HUES6 (cell line): ENCODE measurements around the gene CACNA2D3.

Source experiments
- H3K27ac ChIP-seq: 2 replicates; pipeline ENCODE4 v1.7.0; 2013; ENCODE audit warnings: low read depth, mild to moderate bottlenecking, low read length, inconsistent platforms
- H3K27me3 ChIP-seq: 2 replicates; pipeline ENCODE4 v1.6.1; 2013; ENCODE audit warnings: low read length; ENCODE audit not compliant: control insufficient read depth, insufficient read depth
- H3K36me3 ChIP-seq: 2 replicates; pipeline ENCODE4 v1.6.1; 2013; ENCODE audit warnings: low read length; ENCODE audit not compliant: control insufficient read depth, insufficient read depth
- H3K4me1 ChIP-seq: 2 replicates; pipeline ENCODE4 v1.6.1; 2013; ENCODE audit warnings: low read length; ENCODE audit not compliant: control insufficient read depth, insufficient read depth
- H3K4me3 ChIP-seq: 2 replicates; pipeline ENCODE4 v1.5.1; 2013; ENCODE audit warnings: low read depth, low read length
- H3K9ac ChIP-seq: one replicate; pipeline ENCODE4 v1.6.1; 2013; ENCODE audit warnings: mild to moderate bottlenecking, low read length
- H3K9me3 ChIP-seq: 2 replicates; pipeline ENCODE4 v1.6.1; 2013; ENCODE audit warnings: low read depth, low read length; ENCODE audit not compliant: control insufficient read depth, insufficient read depth

CACNA2D3 gene

GRCh38 chr3:54999159-54999558, 876.8 kb downstream of the CACNA2D3 start:
- peaks cover 22% of the 10 kb centered on the region for H3K4me1 ChIP-seq
- peak overlapping the region; percentile 50; the same call in 1 of the 2 replicates for H3K27ac ChIP-seq
- peak overlapping the region; percentile 46 for H3K9ac ChIP-seq
- H3K9me3 ChIP-seq, result no peaks in the 10 kb centered on the region
- no peaks in the 10 kb centered on the region for H3K36me3 ChIP-seq
- no peaks in the 10 kb centered on the region for H3K27me3 ChIP-seq
- no peak overlapping the region for H3K4me3 ChIP-seq

DNA sequence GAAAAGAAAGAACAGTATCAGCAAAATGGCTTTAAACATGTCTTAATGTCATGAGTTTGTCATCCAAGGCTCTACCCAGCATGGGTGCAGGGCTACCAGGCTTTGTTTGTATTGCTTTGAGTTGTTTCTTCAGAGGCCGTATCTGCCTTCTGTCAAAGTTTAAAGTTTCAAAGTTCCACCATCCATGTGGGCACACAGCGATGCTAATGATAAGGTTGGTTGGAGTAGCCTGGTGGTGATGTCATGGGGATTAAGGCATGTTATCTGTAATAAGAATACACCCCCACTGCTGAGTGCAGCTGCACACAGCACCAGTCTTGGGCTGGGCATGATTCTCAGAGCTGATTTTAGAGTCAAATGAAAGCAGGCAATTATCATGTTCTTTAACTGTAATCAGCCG, 877.5 kb downstream of the CACNA2D3 start:
- H3K27me3 ChIP-seq, result no peaks in the 10 kb centered on the region
- no peaks in the 10 kb centered on the region for H3K9me3 ChIP-seq
- no peak overlapping the region for H3K9ac ChIP-seq
- H3K4me3 ChIP-seq, result no peak overlapping the region
- H3K4me1 ChIP-seq, result peaks cover 22% of the 10 kb centered on the region
- H3K27ac ChIP-seq, result peak overlapping the region; percentile 50; the same call in 1 of the 2 replicates
- H3K36me3 ChIP-seq, result no peaks in the 10 kb centered on the region

GRCh38 chr3:55000546-55000945, 878.2 kb downstream of the CACNA2D3 start:
- no peak overlapping the region for H3K9ac ChIP-seq
- H3K27ac ChIP-seq, result no peak overlapping the region; the same call in 1 of the 2 replicates

DNA sequence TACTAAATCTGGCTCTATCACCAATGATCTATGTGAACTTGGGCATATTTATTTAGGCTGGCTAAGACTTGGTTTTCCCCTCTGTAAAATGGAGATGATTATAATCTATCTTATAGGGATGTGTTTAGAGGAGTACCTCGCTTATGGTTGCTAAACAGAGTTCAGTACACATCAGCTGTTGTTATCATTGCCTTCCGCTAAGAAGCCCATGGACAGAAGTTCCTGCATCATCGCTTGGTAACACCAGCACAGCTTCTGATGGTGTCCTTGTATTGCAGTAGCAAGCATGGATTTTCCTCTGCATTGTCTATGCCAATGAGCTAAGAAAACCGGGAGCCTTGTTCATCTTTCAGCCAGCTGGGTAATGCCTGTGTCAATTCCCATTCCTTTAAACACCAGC, 878.6 kb downstream of the CACNA2D3 start:
- Histone ChIP-seq H3K36me3 (no peaks in the 10 kb centered on the region), H3K9ac (no peak overlapping the region), H3K27me3 (no peaks in the 10 kb centered on the region), H3K4me3 (no peak overlapping the region), H3K4me1 (peaks cover 29% of the 10 kb centered on the region), H3K9me3 (no peaks in the 10 kb centered on the region), H3K27ac (no peak overlapping the region; the same call in 1 of the 2 replicates)

More at GRCh38 chr3:55000546-55000945, 878.2 kb downstream of the CACNA2D3 start:
- Histone ChIP-seq H3K4me3 (no peak overlapping the region), H3K9me3 (no peaks in the 10 kb centered on the region), H3K4me1 (peaks cover 25% of the 10 kb centered on the region), H3K27me3 (no peaks in the 10 kb centered on the region), H3K36me3 (no peaks in the 10 kb centered on the region)

DNA sequence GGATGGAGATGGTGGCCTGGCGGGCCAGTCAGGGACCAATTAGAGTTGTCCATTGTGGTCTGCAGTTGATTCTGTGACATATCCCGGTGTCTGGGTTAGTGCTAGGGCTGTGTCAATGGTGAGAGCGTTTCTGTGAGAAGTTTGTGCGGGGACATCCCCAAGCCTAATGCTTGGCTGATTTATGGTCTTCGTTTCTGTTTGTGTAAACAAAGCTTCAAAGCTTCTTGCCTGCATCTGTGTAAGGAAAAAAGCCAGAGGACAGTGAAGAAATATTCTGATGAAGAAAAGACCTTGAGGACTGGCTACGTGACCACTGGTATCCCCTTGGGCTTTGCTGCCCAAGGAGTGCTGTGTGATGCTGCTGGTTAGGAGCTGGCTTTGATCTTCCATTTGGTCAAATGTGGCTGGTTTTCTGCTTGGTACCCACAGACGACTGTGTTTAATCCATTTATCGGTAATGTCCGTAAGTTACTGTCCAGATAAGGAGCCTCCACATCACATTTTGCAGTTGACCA, 880.1 kb downstream of the CACNA2D3 start:
- Histone ChIP-seq H3K9ac (no peak overlapping the region), H3K9me3 (no peaks in the 10 kb centered on the region), H3K36me3 (no peaks in the 10 kb centered on the region), H3K27ac (no peak overlapping the region), H3K4me1 (peaks cover 44% of the 10 kb centered on the region), H3K27me3 (no peaks in the 10 kb centered on the region), H3K4me3 (no peak overlapping the region)

DNA sequence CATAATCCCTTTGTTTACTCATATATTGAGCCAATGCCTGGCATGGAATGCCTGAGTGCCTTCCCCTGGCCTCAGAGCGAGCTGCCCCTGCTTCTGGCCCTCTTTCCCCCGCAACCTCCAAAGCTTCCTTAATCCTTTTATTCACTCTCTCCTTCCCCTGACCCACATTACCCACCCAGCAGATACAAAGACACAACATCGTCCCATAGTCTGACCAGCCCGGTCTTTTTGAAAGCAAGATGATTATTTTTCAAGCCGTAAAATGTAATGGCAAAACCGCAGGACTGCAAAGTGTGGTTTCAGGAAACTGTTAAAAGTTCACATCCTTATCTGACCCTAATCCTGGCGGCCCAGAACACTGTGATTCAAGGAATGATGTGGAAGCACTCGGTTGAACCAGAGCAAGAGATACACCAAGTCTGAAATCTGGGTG, 883.9 kb downstream of the CACNA2D3 start:
- no peaks in the 10 kb centered on the region for H3K9me3 ChIP-seq
- no peak overlapping the region for H3K4me3 ChIP-seq
- peak overlapping the region; percentile 29; the same call in 1 of the 2 replicates for H3K27ac ChIP-seq
- H3K4me1 ChIP-seq, result peaks cover 24% of the 10 kb centered on the region
- H3K36me3 ChIP-seq, result no peaks in the 10 kb centered on the region
- H3K27me3 ChIP-seq, result no peaks in the 10 kb centered on the region
- no peak overlapping the region for H3K9ac ChIP-seq

- Histone ChIP-seq H3K4me3 (no peak overlapping the region), H3K9ac (no peak overlapping the region), H3K36me3 (no peaks in the 10 kb centered on the region), H3K27me3 (no peaks in the 10 kb centered on the region), H3K9me3 (no peaks in the 10 kb centered on the region), H3K27ac (no peak overlapping the region), H3K4me1 (peaks cover 24% of the 10 kb centered on the region)
Measured at GRCh38 chr3:55007971-55008370, 885.6 kb downstream of the CACNA2D3 start.

DNA sequence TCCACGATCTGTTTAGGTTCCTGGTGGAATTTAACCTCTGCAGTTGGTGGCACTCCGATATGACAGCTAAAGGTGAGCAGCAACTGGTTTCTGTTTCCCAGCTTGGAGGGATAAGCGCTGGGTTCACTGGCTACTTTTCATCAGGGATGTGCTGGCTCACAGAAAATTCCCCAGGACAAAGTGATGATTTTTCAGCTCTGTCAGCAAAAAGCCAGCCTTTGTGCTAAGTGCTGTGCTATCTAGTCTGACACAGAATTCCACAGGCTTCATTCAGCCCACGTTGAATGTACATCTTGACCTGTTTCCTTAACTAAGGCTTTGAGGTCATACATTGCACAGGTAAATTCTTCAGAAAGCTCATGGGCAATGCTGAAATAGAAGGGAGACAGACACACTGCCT, 887.0 kb downstream of the CACNA2D3 start:
- H3K36me3 ChIP-seq, result no peaks in the 10 kb centered on the region
- no peaks in the 10 kb centered on the region for H3K9me3 ChIP-seq
- no peak overlapping the region for H3K4me3 ChIP-seq
- peaks cover 24% of the 10 kb centered on the region for H3K4me1 ChIP-seq
- H3K27ac ChIP-seq, result no peak overlapping the region
- H3K27me3 ChIP-seq, result no peaks in the 10 kb centered on the region
- no peak overlapping the region for H3K9ac ChIP-seq

DNA sequence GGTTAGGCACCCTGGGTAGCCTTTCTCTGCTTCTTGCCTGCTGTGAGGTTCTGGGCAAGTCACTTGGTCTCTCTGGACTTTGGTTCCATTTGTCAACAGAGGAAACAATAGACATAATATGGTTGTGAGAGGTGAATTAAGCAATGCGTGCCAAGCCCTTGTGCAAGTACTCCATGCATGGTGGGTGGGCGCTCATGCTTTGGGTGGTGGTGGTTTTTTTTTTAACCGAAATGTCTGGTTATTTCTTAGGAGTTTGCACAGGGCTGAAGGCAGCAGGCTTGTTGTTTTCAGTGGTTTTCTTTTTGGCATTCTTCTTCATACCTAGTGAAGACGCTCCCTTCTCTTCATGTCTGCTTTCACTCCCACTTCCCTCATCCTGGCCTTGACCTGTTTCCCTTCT, 889.7 kb downstream of the CACNA2D3 start:
- H3K27me3 ChIP-seq, result no peaks in the 10 kb centered on the region
- H3K27ac ChIP-seq, result no peak overlapping the region
- H3K4me3 ChIP-seq, result no peak overlapping the region
- H3K9ac ChIP-seq, result no peak overlapping the region
- no peaks in the 10 kb centered on the region for H3K9me3 ChIP-seq
- H3K4me1 ChIP-seq, result peaks cover 11% of the 10 kb centered on the region
- no peaks in the 10 kb centered on the region for H3K36me3 ChIP-seq

GRCh38 chr3:55013145-55013925, 891.0 kb downstream of the CACNA2D3 start:
- Histone ChIP-seq H3K27ac (no peak overlapping the region), H3K9ac (no peak overlapping the region), H3K27me3 (no peaks in the 10 kb centered on the region), H3K4me1 (peaks cover 7% of the 10 kb centered on the region), H3K4me3 (no peak overlapping the region), H3K36me3 (no peaks in the 10 kb centered on the region), H3K9me3 (no peaks in the 10 kb centered on the region)

- Histone ChIP-seq H3K9ac (no peak overlapping the region), H3K4me1 (peaks cover 7% of the 10 kb centered on the region), H3K27me3 (no peaks in the 10 kb centered on the region), H3K27ac (no peak overlapping the region), H3K36me3 (no peaks in the 10 kb centered on the region), H3K9me3 (no peaks in the 10 kb centered on the region), H3K4me3 (no peak overlapping the region)
Measured at GRCh38 chr3:55014081-55014480, 891.7 kb downstream of the CACNA2D3 start.
